Type B pancreatic cell (in vitro differentiated cells): ENCODE measurements around the gene MMP14. TPM values are rescaled to one million over a fixed set of nuclear protein-coding genes. Genes with fewer than 3 reads are reported as not detected.
"Not testable (repeated sequence)": the region's sequence is repeated elsewhere in the genome, so short reads cannot be mapped to it uniquely, and the experiment has no call there.

Experiments
- DNase-seq: peaks from one replicate; pipeline ENCODE4 v3.0.0; 2021; ENCODE audit warnings: mixed read lengths; ENCODE audit not compliant: unreplicated experiment; ENCODE audit errors: extremely low spot score
- H3K27ac Mint-ChIP-seq: 2 replicates; pipeline ENCODE4 v1.8.0; 2021; ENCODE audit warnings: mild to moderate bottlenecking, mixed read lengths
- H3K27me3 Mint-ChIP-seq: 2 replicates; pipeline ENCODE4 v1.8.0; 2021; ENCODE audit warnings: mixed read lengths
- H3K36me3 Mint-ChIP-seq: 2 replicates; pipeline ENCODE4 v1.8.0; 2021; ENCODE audit warnings: mixed read lengths
- H3K4me1 Mint-ChIP-seq: one replicate; pipeline ENCODE4 v1.8.0; 2021; ENCODE audit warnings: mixed read lengths; ENCODE audit not compliant: unreplicated experiment
- H3K4me3 Mint-ChIP-seq: 2 replicates; pipeline ENCODE4 v1.8.0; 2021; ENCODE audit warnings: mild to moderate bottlenecking, mixed read lengths
- H3K9me3 Mint-ChIP-seq: 2 replicates; pipeline ENCODE4 v1.8.0; 2021; ENCODE audit warnings: mixed read lengths
- CTCF ChIP-seq: fragments of 200-600 bp; sonication (generic); conservative IDR thresholded peaks from 2 replicates; pipeline ENCODE4 v1.5.0; 2021; ENCODE audit warnings: antibody characterized with exemption, mild to moderate bottlenecking
- total RNA-seq: library from RNA; stranded (reverse); gene quantifications from 2 replicates; pipeline ENCODE4 v1.2.1, GENCODE V29; 2021; ENCODE audit warnings: low replicate concordance

Gene MMP14
- total RNA-seq, 1 donor from 2014 or later: 137 TPM

- Mint-ChIP-seq H3K36me3 (no peaks in the 10 kb centered on the region), H3K4me1 (peaks cover 27% of the 10 kb centered on the region), H3K27ac (no peak overlapping the region), H3K4me3 (no peak overlapping the region), H3K27me3 (no peaks in the 10 kb centered on the region), H3K9me3 (no peaks in the 10 kb centered on the region)
- no peak for TF ChIP-seq CTCF
- DNase-seq: no peak
Observed at GRCh38 chr14:22850944-22851764, 14.8 kb downstream of the MMP14 start.

DNA sequence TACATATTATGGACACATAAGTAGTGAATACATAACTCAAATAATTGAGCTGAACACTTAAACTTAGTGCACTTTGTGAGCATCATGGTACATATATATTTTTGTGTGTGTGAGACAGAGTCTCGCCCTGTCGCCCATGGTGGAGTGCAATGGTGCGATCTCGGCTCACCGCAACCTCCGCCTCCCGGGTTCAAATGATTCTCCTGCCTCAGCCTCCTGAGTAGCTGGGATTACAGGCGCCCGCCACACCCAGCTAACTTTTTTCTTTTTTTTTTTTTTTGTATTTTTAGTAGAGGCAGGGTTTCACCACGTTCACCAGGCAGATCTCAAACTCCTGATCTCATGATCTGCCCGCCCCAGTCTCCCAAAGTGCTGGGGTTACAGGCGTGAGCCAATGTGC is 15.8 kb downstream of the MMP14 start:
- not testable (repeated sequence) for H3K27ac Mint-ChIP-seq, H3K36me3 Mint-ChIP-seq, H3K27me3 Mint-ChIP-seq, DNase-seq, H3K9me3 Mint-ChIP-seq, H3K4me3 Mint-ChIP-seq
- peaks cover 27% of the 10 kb centered on the region for H3K4me1 Mint-ChIP-seq

GRCh38 chr14:22852599-22852939 is 16.2 kb downstream of the MMP14 start:
- no peaks in the 10 kb centered on the region for H3K27me3 Mint-ChIP-seq
- no peaks in the 10 kb centered on the region for H3K36me3 Mint-ChIP-seq
- H3K4me1 Mint-ChIP-seq: peaks cover 26% of the 10 kb centered on the region
- no peak for DNase-seq
- peak overlapping the region; percentile 83 for H3K27ac Mint-ChIP-seq
- no peak for TF ChIP-seq CTCF
- H3K9me3 Mint-ChIP-seq: no peaks in the 10 kb centered on the region
- H3K4me3 Mint-ChIP-seq: peak overlapping the region; percentile 80

DNA sequence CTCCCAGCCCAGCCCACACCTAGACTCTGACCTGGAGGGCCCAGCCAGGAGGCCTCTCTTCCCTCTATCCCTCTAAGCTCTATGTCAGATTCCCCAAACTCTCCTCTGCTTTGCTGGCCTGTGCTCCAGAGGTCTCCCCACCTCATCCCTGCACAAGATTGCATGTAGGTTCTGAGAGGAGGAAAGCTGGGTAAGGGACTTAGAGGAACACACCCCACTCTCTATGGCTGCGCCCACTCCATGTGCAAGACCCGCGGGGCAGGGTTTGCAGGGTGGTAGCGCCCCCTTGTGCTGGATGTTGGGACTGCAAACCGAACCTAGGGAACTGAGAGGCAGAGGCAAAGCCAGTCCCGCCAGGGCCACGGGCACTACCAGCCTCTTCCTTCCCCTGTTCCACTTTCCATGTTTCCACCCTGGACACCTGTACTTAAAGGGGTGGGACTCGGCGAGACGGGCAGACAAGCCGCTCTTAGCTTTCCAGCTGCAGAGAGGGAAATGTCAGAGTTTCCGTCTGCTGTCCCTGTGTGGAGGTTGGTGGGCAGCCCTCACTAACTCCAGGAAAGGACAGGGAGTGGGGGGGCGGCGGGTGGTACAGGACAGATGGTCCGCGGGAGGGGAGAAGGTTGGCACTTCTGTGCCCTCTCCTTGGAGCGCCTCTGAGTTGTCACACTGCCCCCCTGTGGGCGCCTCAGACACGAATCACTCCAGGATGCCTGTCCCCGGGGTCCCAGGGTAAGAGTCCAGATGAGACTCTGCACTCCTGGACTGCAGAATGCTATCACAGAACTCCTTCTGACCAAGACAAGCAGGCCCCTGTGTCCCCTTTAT is 16.8 kb downstream of the MMP14 start:
- peak overlapping the region; percentile 80 for H3K4me3 Mint-ChIP-seq
- peak; percentile 96 for DNase-seq

DNA sequence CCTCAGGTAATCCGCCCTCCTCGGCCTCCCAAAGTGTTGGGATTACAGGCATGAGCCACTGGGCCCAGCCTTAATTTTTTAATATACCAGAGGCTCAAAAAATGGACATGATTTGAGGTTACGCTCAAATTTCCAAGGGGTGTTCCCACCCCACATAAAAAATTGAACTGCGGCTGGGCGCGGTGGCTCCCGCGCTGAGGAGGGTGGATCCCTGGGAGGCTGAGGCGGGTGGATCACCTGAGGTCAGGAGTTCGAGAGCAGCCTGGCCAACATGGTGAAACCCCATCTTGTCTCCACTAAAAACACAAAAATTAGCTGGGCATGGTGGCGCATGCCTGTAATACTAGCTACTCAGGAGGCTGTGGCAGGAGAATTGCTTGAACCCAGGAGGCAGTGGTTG is 17.9 kb downstream of the MMP14 start:
- not testable (repeated sequence) for DNase-seq, H3K27ac Mint-ChIP-seq, H3K4me1 Mint-ChIP-seq, H3K4me3 Mint-ChIP-seq, H3K27me3 Mint-ChIP-seq, H3K36me3 Mint-ChIP-seq, H3K9me3 Mint-ChIP-seq

More for the DNA sequence above, 16.8 kb downstream of the MMP14 start:
- Mint-ChIP-seq H3K27ac (peak overlapping the region; percentile 83), H3K9me3 (no peaks in the 10 kb centered on the region), H3K4me1 (peaks cover 20% of the 10 kb centered on the region), H3K36me3 (no peaks in the 10 kb centered on the region), H3K27me3 (no peaks in the 10 kb centered on the region)
- peak; percentile 95 for TF ChIP-seq CTCF

DNA sequence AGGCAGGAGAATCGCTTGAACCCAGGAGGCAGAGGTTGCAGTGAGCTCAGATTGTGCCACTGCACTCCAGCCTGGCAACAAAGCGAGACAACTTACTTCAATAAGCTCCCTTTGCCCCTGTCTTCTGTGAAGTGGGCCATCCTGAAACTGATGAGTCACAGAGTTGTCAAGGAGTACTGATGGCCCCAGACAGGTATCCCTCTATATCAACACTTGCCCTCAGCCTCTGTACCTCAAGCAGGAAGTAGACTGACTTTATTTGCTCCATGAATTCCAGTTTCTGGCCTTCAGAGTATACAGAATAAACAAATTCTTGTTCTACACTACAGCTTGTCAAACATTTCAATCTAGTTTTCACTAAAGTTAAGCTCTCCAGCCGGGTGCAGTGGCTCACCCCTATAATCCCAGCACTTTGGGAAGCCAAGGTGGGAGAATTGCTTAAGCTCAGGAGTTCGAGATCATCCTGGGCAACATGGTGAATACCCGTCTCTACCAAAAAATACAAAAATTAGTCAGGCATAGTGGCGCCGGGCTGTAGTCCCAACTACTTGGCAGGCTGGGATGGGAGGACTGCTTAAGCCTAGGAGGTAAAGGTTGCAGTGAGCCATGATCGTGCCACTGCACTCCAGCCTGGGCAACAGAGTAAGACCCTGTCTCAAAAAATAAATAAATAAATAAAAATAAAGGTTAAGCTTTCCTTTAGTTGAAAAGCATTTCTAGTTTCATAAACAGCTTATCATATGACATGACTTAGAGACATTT is 18.8 kb downstream of the MMP14 start:
- Mint-ChIP-seq H3K4me3 (no peak overlapping the region), H3K36me3 (no peaks in the 10 kb centered on the region), H3K9me3 (no peaks in the 10 kb centered on the region), H3K4me1 (peaks cover 8% of the 10 kb centered on the region), H3K27me3 (no peaks in the 10 kb centered on the region), H3K27ac (peak overlapping the region; percentile 72)
- no peak for TF ChIP-seq CTCF
- no peak for DNase-seq
